Right lobe of liver (tissue), 6 donors: ENCODE data around the gene CLDN10. TPM values are rescaled to one million over a fixed set of nuclear protein-coding genes. Genes with fewer than 3 reads are reported as not detected.

ENCODE experiments used
- ATAC-seq, 4 donors: fragments of 200-7000 bp; cut with Tn5 transposase; one replicate each; pipeline ENCODE4 v1.9.1; 2020; ENCODE audit warnings: mild to moderate bottlenecking in 4 of 4, moderate library complexity in 4 of 4
- DNase-seq, 3 donors: peaks; one replicate each; pipeline ENCODE4 v3.0.0-alpha.2; 2020
- H3K27ac ChIP-seq, 3 donors: fragments of 200-600 bp; one replicate each; pipeline ENCODE4 v1.8.0; 2022
- H3K27me3 ChIP-seq, 2 donors: fragments of 200-600 bp; one replicate each; pipeline ENCODE4 v1.8.0; 2022
- H3K36me3 ChIP-seq, 4 donors: fragments of 200-600 bp; sonication (generic) in 1 of 4; one replicate each; pipeline versions ENCODE4 v1.5.1 to v1.8.0; 2017 to 2022; ENCODE audit warnings: control low read depth in 1 of 4
- H3K4me1 ChIP-seq, 4 donors: fragments of 200-600 bp; sonication (generic) in 1 of 4; one replicate each; pipeline versions ENCODE4 v1.5.1 to v1.8.0; 2017 to 2022; ENCODE audit warnings: control low read depth in 1 of 4
- H3K4me3 ChIP-seq, 3 donors: fragments of 200-600 bp; one replicate each; pipeline ENCODE4 v1.8.0; 2022
- H3K9me3 ChIP-seq, 4 donors: fragments of 200-600 bp; sonication (generic) in 1 of 4; one replicate each; pipeline versions ENCODE4 v1.5.1 to v1.8.0; 2017 to 2022; ENCODE audit warnings: control low read depth in 1 of 4
- CTCF ChIP-seq, 4 donors: fragments of 200-600 bp in 3 of 4; fragments of 450-650 bp in 1 of 4; IDR thresholded peaks; one replicate each; pipeline versions ENCODE4 v1.5.1 to v1.8.0; 2016 to 2022; ENCODE audit warnings: antibody characterized with exemption in 4 of 4, mild to moderate bottlenecking in 2 of 4
- POLR2A ChIP-seq: fragments of 450-650 bp; IDR thresholded peaks from one replicate; pipeline ENCODE4 v1.6.1; 2017; ENCODE audit warnings: antibody characterized with exemption, mild to moderate bottlenecking
- WGBS: methylation state at CpG from one replicate; pipeline ENCODE4 v1.1.6; 2018; ENCODE audit warnings: low coverage, low lambda C conversion rate; ENCODE audit not compliant: insufficient coverage; ENCODE audit errors: missing lambda C conversion rate; 5-methylcytosine and 5-hydroxymethylcytosine counted together
- intact Hi-C, 2 donors: fragments of 100-400 bp; cut with DNase I; formaldehyde crosslinking; loops; one replicate each; pipeline versions ENCODE4 v1.11.2 to v1.14.1; 2022
- long read RNA-seq: library from polyadenylated mRNA; unstranded; transcript quantifications from one replicate; pipeline ENCODE4 v2.0.0, GENCODE V29; 2019
- total RNA-seq, 6 experiments: library from RNA; depleted of rRNA in 2 of 6; stranded (reverse); fragments of >200 nt in 2 of 6; fragmentation: NEBNext Ultra II Directional in 3 of 6; extraction: Animal tissue kit (Norgen Biotek cat#: 25700) in 3 of 6; gene quantifications; one replicate each; pipeline versions ENCODE4 v1.1.0 to v1.2.4, GENCODE V29; 2016 to 2023
- donor health status: DM: no; HTN: yes; CAD: no.
- donor health status: DM: no; HTN: no; CAD: no.
- donor health status: DM: no; HTN: no; CAD: no.
- donor health status: DM: no; HTN: yes; CAD: no.
- donor health status: DM: no; HTN: yes; CAD: no.

CLDN10 gene
- 1 to 10 TPM; 1.1 to 2.0 (median 1.5) TPM for total RNA-seq
- long read RNA-seq, partial matches to known transcripts, result 0 of 4 reads
- long read RNA-seq, other reads (novel, unspliced or antisense), result 0 of 4 reads

GRCh38 chr13:95552539-95553441 is at the start of gene CLDN10:
TSS of gene CLDN10 (plus strand) at chr13:95552720. CDS start at chr13:95552754, 34 bp downstream.
- Histone ChIP-seq H3K4me3 (peak within 1 kb of the TSS in 1 of 3 donors; percentile 4), H3K4me1 (peaks cover 0 to 5% (median 0%) of the 10 kb centered on the region in 4 donors)
- peak in 3 of 4 donors; percentile 13 to 59 (median 30) for ATAC-seq

DNA sequence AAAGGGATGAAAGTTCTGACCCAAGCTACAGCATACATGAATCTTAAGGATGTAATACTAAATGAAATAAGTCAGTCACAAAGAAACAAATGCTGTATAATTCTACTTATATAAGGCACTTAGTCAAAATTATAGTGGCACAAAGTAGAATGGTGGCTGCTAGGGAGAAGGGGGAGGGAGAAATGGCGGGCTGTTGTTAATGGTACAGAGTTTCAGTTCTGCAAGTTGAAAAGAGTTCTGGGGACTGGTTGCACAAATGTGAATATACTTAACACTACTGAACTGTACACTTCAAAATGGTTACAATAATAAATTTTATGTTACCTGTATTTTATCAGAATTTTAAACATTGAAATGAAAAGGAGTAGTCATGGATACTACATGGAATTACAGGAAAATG is 48.9 kb upstream of the CLDN10 start:
- WGBS, result 58% methylated on average over 1 of the region's 1 CpG
- DNase-seq (no peak), ATAC-seq (no peak)
- Histone ChIP-seq H3K27me3 (no peaks in the 10 kb centered on the region), H3K9me3 (no peaks in the 10 kb centered on the region), H3K4me3 (no peak overlapping the region), H3K36me3 (no peaks in the 10 kb centered on the region), H3K4me1 (no peaks in the 10 kb centered on the region), H3K27ac (no peak overlapping the region)
- intact Hi-C loops, result no loop called here
- TF ChIP-seq CTCF (IDR thresholded peaks at IDR 0.05) (no peak), POLR2A (no peak)

More at GRCh38 chr13:95552539-95553441, at the start of gene CLDN10:
- TF ChIP-seq CTCF (IDR thresholded peaks at IDR 0.05), result peak in 1 of 4 donors; percentile 11
- no peak for TF ChIP-seq POLR2A
- H3K9me3 ChIP-seq, result no peaks in the 10 kb centered on the region
- peaks cover 0 to 12% of the 10 kb centered on the region in 2 donors for H3K27me3 ChIP-seq
- DNase-seq, result no peak
- no peaks in the 10 kb centered on the region for H3K36me3 ChIP-seq
- 2% methylated on average over 19 of the region's 70 CpGs for WGBS
- intact Hi-C loops, result no loop called here
- no peak within 1 kb of the TSS for H3K27ac ChIP-seq

GRCh38 chr13:95505265-95505664 is 47.3 kb upstream of the CLDN10 start:
- Histone ChIP-seq H3K27ac (no peak overlapping the region), H3K4me3 (no peak overlapping the region), H3K36me3 (no peaks in the 10 kb centered on the region), H3K9me3 (no peaks in the 10 kb centered on the region), H3K4me1 (no peaks in the 10 kb centered on the region), H3K27me3 (no peaks in the 10 kb centered on the region)
- WGBS, result 33% methylated on average over 3 of the region's 3 CpGs
- no peak for ATAC-seq
- DNase-seq, result no peak
- TF ChIP-seq CTCF (IDR thresholded peaks at IDR 0.05), result no peak
- intact Hi-C loops, result no loop called here

GRCh38 chr13:95505986-95506385 is 46.5 kb upstream of the CLDN10 start:
- intact Hi-C loops, result no loop called here

More at GRCh38 chr13:95505986-95506385, 46.5 kb upstream of the CLDN10 start:
- Histone ChIP-seq H3K27me3 (no peaks in the 10 kb centered on the region), H3K4me3 (no peak overlapping the region), H3K36me3 (no peaks in the 10 kb centered on the region), H3K27ac (no peak overlapping the region), H3K9me3 (no peaks in the 10 kb centered on the region), H3K4me1 (no peaks in the 10 kb centered on the region)
- 50% methylated on average over 1 of the region's 4 CpGs for WGBS
- no peak for ATAC-seq
- no peak for DNase-seq
- no peak for TF ChIP-seq CTCF (IDR thresholded peaks at IDR 0.05)
- no peak for TF ChIP-seq POLR2A
